Erythroblast (primary cell): ENCODE data around the gene ELMOD3.

Source experiments
- GATA1 ChIP-seq: IDR thresholded peaks from 2 replicates; pipeline ENCODE4 v1.6.1; 2011; ENCODE audit warnings: low read depth, mild to moderate bottlenecking, control low read depth, low read length, moderate library complexity
- POLR2A ChIP-seq: IDR thresholded peaks from 2 replicates; pipeline ENCODE4 v1.6.1; 2011; ENCODE audit warnings: mild to moderate bottlenecking, low read length

DNA sequence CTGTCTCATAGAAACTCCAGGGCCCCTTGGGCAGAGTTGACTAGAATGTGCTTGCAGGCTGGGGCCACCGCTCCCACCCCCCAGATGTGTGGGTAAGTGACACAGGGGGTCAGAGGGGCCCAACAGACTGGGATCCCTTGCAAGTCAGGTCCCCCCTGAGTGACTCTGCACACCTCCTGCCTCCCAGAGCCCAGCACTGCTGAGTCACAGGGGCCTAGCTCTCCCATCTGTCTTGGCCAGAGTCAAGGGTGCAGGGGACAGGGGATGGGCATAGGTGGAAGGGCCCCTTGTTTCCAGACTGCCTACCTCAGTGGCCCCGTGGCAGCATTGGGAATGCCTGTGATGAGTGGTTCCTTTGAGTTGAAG is 75.3 kb downstream of the ELMOD3 start:
- TF ChIP-seq POLR2A, result no peak
- TF ChIP-seq GATA1, result no peak
